Skin of body (tissue), 2 donors: ENCODE data around the gene EFHB. TPM values are rescaled to one million over a fixed set of nuclear protein-coding genes. Genes with fewer than 3 reads are reported as not detected.
"Not testable (repeated sequence)": the region's sequence is repeated elsewhere in the genome, so short reads cannot be mapped to it uniquely, and the experiment has no call there.

Experiments used
- DNase-seq: peaks from one replicate; lab custom pipeline; 2025; lab: John Stamatoyannopoulos, UW
- total RNA-seq: library from RNA; depleted of rRNA; stranded (reverse); fragments of >200 nt; gene quantifications from one replicate; pipeline ENCODE4 v1.2.3, GENCODE V29; 2014

Gene EFHB
- total RNA-seq, 1 donor from 2014 or later, result 0.79 TPM

DNA sequence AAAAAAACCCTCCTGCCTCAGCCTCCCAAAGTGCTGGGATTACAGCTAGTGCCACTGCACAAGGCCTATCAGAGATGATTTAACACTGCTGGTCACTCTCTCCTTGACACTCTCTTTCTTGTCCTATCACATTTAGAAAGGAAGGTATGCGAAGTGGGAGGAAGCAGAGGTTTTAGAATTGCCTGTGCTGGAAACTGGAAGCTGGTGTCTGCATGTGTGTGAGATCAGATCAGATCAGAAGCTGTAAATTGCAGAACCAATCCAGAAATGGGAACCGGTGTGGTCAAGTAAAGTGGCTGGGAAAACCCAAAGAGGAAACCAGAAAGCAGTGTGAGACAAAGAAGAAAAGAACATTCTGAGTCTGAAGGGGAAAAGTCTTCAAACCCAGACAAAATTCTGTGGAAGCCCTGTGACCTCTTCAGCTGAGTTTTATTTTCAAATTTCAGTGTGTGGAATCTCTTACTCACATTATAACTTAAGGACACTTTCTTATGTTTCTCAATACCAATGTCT, 2.8 kb downstream of the EFHB start:
- no peak for DNase-seq

GRCh38 chr3:19920401-19921080, 13.5 kb downstream of the EFHB start:
- no peak for DNase-seq

GRCh38 chr3:19917167-19917566, 16.9 kb downstream of the EFHB start:
- no peak for DNase-seq

DNA sequence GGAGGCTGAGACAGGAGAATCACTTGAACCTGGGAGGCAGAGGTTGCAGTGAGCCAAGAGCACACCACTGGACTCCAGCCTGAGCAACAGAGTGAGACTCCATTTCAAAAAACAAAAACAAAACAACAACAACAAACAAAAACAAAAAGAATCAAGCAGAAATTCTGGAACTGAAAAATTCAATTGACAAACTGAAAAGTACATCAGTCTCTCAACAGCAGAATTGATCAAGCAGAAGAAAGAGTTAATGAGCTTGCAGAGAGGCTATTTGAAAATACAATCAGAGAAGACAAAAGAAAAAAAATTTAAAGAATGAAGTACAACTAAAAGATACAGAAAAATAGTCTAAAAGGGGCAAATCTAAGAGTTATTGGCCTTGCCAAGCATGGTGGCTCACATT, 22.6 kb downstream of the EFHB start:
- DNase-seq, result no peak

DNA sequence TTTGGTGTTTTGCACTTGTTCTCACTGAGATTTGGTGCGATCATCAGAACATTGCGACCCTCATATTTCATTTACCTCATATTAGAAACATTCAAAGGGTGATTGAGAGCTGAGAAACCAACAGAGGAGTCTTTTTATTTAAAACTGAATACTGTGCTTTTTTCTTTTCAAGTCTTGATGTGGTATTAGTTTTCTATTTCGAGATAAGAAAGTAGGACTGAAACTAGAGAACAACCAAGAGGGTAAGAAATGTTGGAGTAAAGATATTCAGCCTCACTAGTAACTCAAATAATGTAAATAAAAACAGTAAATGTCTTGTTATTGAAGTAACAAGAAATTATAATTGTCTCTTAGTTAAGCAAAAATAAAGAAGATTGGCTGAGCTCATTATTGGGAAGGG, 26.5 kb downstream of the EFHB start:
- DNase-seq, result no peak

DNA sequence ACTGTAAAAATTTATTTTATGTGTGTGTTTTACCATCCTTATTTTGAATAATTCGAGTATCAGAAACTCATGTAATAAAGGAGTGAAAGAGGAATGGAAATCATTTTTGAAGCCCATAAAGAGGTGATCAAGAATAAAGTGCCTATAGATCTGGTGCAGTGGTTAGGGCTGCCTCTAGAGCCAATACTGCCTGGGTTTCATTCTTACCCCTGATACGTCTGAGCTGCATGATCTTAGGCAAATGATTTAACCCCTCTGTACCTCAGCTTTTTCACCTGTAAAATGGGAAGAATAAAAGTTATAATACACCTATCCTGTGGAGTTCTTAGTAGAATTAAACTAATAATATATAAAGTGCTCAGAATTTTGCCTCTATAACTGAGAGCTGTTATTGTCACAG, 30.4 kb downstream of the EFHB start:
- no peak for DNase-seq

GRCh38 chr3:19901918-19902317, 32.1 kb downstream of the EFHB start:
- DNase-seq, result no peak

- no peak for DNase-seq
Measured at GRCh38 chr3:19901337-19901736, 32.7 kb downstream of the EFHB start.

- DNase-seq, result not testable (repeated sequence)
Measured at GRCh38 chr3:19899833-19900232, 34.2 kb downstream of the EFHB start.

DNA sequence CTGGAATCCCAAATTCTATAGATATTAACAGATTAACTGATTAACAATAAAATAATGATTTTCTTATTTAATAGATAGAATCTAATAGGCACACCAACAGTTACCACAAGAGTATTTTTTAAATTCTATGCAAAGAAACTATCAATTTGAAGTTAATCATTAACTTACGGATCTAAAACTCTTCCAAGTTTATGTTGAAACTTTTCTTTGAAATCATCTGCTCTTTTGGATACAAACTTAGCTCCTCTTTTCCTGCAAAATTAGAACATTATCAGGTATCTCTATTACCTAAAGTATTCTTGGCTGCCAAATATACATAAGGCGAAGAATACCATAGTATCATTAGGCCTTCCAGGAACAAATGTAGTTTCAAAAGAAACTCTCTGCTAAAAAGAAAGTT, 34.8 kb downstream of the EFHB start:
- DNase-seq, result no peak

DNA sequence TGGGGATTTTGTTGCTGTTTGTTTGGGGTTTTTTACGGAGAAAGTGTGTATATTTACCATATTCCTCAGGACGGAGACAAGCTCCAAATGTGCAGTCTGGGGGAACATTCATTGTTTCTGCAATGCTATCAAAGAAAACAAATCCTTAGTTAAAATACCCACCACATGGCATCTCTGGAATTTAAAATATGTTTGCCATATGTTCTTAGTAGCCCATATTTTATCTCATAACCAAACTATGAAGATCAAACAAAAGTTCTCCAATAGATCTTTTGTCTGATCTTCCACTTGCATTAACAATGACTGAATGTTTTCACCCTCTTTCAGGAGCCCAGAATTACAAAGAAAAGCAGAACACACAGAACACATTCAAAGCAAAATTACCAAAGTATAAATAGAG, 35.3 kb downstream of the EFHB start:
- no peak for DNase-seq

- DNase-seq, result no peak
Measured at GRCh38 chr3:19891740-19892139, 42.3 kb downstream of the EFHB start.

DNA sequence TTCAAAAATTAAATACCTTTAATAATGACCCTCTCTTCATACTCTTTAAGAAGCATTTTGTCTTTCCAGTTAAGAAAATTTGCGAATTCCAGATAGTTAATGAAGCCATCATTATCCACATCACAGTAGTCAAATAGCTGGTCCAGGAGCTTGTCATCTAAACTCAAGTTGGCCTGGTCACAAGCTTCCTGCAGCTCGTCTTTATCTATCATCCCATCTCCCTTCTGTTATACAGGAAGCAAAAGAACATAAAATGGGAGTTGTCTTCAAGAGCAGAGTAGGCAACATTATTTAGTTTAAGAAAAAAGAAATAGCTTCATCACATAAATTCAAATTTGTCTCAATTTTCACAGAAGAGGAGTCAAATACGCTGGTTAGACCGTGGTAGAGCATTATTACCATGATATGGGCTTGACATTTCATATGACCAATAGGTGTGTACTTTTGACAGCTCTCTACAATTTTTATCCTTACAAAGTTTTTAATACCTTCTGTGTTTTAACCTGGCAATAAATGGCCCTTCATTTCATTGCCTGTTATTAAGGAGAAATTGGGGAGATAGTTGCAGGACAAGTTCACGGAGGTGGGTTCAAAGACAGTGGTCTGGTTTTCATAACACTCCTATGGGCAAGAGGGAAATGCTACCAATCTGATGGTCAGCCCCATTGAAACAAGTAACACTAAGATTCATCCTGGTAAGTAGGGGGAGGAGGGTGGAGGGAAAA, 45.4 kb downstream of the EFHB start:
- DNase-seq, result no peak

GRCh38 chr3:19887122-19887521, 46.9 kb downstream of the EFHB start:
- not testable (repeated sequence) for DNase-seq

- no peak for DNase-seq
Measured at GRCh38 chr3:19886404-19886803, 47.6 kb downstream of the EFHB start.

GRCh38 chr3:19885468-19885867, 48.5 kb downstream of the EFHB start:
- peak; percentile 5 for DNase-seq

GRCh38 chr3:19881852-19882251, 52.2 kb downstream of the EFHB start:
- no peak for DNase-seq

GRCh38 chr3:19881036-19881435, 53.0 kb downstream of the EFHB start:
- no peak for DNase-seq

DNA sequence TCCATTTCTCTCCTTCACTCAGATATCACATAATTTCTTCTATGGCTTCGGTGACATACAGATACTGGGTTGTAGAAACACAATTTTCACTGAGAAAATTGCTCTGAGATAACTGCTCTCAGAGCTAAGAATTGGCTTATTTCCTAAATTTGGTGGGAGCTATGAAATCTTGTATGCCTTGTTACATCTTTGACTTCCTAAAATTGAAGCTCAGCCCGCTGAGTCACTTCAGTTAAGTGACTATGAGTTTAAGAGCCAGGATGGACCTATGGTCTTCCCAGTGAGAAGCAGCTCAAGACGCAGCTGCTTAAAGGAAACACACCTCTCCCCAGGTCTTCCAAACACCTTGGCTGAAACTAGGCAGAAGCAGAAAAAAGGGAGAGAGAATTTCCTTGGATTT, 56.4 kb downstream of the EFHB start:
- DNase-seq, result no peak

DNA sequence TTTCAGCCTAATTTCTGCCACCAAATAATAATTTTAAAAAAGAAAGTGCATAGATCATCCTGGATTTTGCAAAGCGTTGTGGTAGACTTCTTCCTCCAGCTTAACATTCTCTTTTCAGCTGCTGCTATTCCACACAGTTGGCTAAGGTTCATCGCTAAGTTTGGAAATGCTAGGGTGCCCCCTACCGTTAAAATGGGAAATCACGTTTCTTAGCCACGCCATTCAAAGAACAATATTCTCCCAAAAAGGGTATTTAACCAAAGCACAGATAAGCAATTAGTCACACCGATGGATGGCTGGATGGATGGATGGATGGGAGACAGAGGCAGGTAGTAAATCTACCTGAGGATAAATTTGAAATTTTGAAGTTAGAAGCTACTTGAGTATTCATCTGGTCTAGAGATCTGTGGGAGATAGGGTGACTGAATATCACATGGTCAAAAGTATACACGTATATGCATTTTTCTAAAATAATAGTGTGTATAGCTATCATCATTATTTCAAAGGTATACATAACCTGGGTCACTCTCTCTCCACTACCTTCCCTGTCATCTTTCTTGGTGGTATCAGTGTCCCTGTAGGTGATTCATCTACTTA, 67.2 kb downstream of the EFHB start:
- DNase-seq, result peak; percentile 1

- DNase-seq, result not testable (repeated sequence)
Measured at GRCh38 chr3:19855318-19855717, 78.7 kb downstream of the EFHB start.

- DNase-seq, result not testable (repeated sequence)
Measured at GRCh38 chr3:19846609-19847008, 87.4 kb downstream of the EFHB start.
